ENCODE data around the gene RYR3.

Gene RYR3

GRCh38 chr15:33730815-33731214 is 420.0 kb downstream of the RYR3 start:
- DNase-seq: no peak

GRCh38 chr15:33735143-33735542 is 424.4 kb downstream of the RYR3 start:
- no peak for DNase-seq

DNA sequence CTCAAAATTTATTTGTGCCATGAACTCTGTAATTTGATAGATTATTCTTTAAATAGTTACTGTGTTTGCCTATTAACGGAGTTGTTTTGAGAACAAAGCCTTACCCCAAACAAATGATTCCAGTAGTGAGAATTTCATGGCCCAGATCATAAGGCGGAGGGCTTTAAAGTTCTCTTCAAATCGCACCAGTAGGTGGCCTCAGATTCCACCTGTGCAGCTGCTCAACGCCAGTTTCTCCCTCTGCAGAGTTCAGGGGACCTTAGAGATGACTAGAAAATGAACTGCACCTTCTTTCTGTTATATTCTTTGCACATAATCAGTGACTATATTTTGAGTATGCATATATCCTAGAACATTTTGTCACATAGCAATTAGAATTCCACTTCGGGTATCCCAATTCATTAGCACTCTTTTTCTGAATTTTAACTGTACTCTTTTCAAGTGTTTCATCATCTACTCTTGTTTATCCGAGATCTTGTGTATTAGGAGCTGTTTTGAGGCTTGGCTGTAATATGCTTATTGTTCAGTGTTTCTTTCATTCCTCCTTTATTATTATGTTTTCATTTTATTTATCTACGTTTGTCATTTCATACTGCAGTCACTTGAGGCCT is 425.0 kb downstream of the RYR3 start:
- DNase-seq: no peak

GRCh38 chr15:33737687-33738601 is 427.2 kb downstream of the RYR3 start:
- peak; percentile 7 for DNase-seq

DNA sequence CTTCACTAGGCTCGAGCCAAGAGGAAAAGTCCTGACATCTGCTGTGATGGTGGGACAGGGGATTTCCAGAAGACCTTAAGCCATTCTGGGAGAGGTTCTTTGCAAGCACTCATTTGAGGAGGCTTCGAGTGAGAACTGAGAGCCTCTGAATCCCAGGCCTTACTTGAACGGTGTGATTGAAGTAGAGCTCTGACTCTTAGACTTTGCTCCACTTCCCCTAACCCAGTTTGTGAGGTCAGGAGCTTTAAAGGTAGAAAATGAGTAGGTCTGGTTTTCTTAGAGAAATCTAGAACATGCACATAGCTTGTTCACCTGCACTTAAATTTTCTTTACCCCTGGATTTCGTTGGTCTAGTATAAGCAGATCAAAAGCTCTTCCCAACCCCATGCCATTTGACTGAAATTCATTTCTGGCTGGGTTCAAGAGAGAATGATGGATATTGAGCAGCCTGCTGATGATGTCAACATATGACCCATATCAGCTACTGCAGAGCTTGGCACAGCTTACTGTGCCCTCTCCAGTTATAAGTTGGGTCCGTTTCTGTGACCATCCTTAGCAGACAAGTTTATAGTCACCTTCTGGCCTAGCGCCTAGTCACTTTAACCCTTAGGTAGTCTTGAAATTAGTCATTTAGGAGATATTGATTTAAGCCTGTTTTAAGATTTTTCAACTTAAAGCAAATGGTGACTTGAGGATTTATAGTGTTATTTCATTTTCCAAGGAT is 428.3 kb downstream of the RYR3 start:
- DNase-seq: no peak

DNA sequence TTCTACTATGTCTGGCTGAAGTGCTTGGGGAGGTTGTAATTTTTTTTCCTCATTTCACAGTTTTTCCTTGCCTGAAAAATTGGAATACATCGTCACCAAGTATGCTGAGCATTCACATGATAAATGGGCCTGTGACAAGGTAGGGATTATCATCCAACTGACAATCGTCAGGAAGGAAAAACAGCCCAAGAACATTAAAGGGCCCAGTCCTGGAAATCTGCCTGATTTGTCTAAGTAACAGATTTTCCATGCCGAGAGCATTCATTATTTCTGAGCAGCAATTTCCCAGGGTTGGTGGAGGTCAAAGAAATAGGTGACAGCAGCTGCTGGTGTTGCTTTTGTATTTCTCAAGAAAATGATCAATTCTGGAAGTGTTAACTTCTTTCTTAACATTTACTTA is 431.5 kb downstream of the RYR3 start:
- no peak for DNase-seq

- DNase-seq: no peak
Measured at GRCh38 chr15:33742800-33743199, 432.0 kb downstream of the RYR3 start.

- DNase-seq: no peak
Measured at GRCh38 chr15:33746203-33746602, 435.4 kb downstream of the RYR3 start.

DNA sequence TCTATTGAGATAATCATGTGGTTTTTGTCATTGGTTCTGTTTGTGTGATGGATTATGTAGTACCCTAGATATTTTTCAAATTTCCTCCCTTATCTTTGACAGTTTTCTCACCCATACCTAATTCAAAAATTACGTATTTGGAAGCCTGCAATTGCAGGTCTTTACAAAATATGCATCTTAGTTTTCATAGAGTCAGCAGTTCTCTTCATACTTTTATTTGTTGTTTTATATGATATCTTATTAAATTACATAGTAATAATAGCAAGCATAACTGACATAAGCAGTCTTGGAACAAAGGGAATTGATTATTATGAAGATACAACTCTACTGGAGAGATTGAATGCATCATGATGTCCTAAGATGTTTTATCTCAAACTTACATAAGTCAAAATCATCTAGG is 442.2 kb downstream of the RYR3 start:
- no peak for DNase-seq

- DNase-seq: no peak
Measured at GRCh38 chr15:33754242-33754641, 443.5 kb downstream of the RYR3 start.

- no peak for DNase-seq
Measured at GRCh38 chr15:33756961-33757360, 446.2 kb downstream of the RYR3 start.

DNA sequence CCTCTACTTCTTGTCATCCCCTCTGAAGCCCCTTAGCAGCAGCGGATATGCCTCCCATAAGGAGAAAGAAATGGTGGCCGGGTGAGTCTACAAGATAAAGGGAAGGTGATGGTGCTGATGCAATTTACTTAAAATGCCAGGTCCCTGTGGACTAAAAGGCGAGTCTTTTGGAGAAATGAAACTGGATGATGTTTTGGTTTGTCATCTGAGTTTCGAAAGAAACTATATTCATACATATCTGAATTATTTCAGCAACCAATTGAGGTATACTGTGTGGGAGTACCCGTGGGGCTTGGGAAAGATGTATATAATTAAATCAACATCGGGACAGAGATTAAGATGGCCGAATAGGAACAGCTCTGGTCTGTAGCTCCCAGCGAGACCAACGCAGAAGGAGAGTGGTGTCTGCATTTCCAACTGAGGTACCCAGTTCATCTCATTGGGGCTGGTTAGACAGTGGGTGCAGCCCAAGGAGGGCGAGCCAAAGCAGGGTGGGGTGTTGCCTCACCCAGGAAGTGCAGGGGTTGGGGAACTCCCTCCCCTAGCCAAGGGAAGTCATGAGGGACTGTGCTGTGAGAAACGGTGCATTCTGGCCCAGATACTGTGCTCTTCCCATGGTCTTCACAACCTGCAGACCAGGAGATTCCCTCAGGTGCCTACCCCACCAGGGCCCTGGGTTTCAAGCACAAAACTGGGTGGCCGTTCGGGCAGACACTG is 446.9 kb downstream of the RYR3 start:
- DNase-seq: no peak

- no peak for DNase-seq
Measured at GRCh38 chr15:33766389-33766788, 455.6 kb downstream of the RYR3 start.

DNA sequence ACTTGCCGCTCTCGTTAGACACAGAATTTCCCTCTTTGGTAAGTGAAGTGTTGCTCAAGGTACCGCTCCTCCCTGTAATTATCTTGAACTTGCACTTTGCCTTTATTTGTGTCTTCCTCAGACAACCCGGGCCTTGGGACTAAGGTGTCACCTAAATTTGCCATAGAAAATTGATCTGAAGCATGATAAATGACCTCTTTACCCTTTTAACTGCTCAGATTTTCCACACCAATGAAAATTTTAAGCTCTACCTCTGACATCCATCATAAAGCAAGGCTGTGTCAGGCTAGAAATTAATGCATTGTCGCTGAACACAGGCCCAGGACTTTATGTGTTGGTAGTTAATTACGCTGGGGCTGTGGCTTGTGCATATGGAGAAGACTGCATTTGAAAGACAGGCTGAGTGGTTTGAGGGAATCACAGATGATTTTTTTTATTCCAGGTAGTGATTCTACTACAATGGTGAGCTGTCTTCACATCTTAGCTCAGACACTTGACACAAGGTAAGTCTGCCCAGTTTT is 458.0 kb downstream of the RYR3 start:
- no peak for DNase-seq

DNA sequence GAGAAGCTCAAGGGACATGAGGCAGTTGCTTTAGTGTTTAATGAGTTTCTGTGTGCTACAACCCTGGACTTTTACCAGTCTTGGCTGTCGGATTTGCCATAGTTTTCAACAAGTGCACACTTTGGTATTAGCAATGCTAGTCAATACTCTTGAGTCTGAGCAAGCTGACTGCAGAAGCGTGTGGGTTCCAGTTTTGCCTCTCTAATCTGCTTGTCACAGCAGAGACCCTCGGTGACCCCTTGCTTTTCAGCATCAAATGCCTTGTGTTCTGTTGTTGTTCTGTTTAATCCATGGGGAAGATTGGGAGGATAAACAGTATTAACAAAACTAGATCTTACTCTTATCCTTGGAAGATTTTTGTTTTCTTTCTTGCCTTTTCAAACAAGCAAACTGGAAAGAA is 463.2 kb downstream of the RYR3 start:
- no peak for DNase-seq

- no peak for DNase-seq
Measured at GRCh38 chr15:33778852-33779251, 468.1 kb downstream of the RYR3 start.

- DNase-seq: no peak
Measured at GRCh38 chr15:33780011-33780768, 469.4 kb downstream of the RYR3 start.

- DNase-seq: no peak
Measured at GRCh38 chr15:33782966-33783365, 472.2 kb downstream of the RYR3 start.

DNA sequence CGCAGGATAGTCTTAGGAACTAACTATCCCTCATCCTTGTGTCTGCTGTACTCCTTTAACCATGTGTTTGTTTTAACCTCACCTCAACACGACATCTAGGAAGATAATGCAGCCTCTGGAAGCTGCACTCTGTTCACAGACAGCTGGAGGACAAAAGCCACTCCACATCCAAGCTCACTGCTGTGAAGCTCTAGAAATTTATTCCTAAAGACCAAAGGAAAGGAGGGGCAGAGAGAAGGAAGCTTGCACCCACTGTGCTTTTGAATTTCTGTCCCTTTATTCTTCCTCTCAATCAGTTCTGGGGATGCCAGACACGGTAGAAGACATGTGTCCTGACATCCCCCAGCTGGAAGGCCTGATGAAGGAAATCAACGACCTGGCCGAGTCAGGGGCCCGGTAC is 474.6 kb downstream of the RYR3 start:
- DNase-seq: no peak

- DNase-seq: no peak
Measured at GRCh38 chr15:33788906-33789540, 478.3 kb downstream of the RYR3 start.

DNA sequence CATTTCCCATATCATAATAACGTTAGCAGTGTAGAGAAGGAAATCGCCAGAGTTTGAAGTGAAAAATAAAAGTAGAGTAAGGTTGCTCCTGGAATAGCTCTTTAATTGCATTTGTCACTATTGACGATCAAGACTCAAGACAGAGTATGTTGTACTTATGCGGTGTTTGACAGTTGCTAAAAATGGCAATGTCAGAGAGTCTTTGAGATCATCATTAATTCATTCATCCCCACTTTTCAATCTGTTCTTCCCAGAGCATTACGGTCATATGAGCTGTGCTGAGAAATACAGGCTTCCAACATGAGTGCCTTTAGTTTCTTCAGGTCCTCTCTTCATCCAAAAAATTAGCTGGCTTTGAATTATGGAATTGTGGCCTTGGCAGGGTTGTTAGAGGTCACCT is 483.7 kb downstream of the RYR3 start:
- no peak for DNase-seq

- DNase-seq: no peak
Measured at GRCh38 chr15:33795070-33795469, 484.3 kb downstream of the RYR3 start.
